ENCODE data around the gene INPP4B. TPM values are rescaled to one million over a fixed set of nuclear protein-coding genes. Genes with fewer than 3 reads are reported as not detected.

The INPP4B gene
- total RNA-seq, 1 donor from 2014 or later, result 3.4 TPM

GRCh38 chr4:142708231-142708630 lies 137.9 kb downstream of the INPP4B start:
- no peak overlapping the region for H3K27ac Mint-ChIP-seq
- TF ChIP-seq CTCF (IDR thresholded peaks at IDR 0.05; ENCODE audit: unreplicated experiment), result no peak
- H3K27me3 Mint-ChIP-seq, result no peaks in the 10 kb centered on the region
- DNase-seq (ENCODE audit: low spot score, unreplicated experiment), result no peak
- H3K9me3 Mint-ChIP-seq (ENCODE audit: low read depth), result peaks cover 6% of the 10 kb centered on the region
- no peak overlapping the region for H3K4me3 Mint-ChIP-seq (ENCODE audit: low read depth)
- H3K36me3 Mint-ChIP-seq (ENCODE audit: insufficient read depth), result no peaks in the 10 kb centered on the region
- H3K4me1 Mint-ChIP-seq (ENCODE audit: low read depth), result peaks cover 2% of the 10 kb centered on the region

GRCh38 chr4:142707401-142707800 lies 138.7 kb downstream of the INPP4B start:
- no peaks in the 10 kb centered on the region for H3K4me1 Mint-ChIP-seq (ENCODE audit: low read depth)
- no peak overlapping the region for H3K4me3 Mint-ChIP-seq (ENCODE audit: low read depth)
- DNase-seq (ENCODE audit: low spot score, unreplicated experiment), result no peak
- H3K9me3 Mint-ChIP-seq (ENCODE audit: low read depth), result peaks cover 2% of the 10 kb centered on the region
- H3K27ac Mint-ChIP-seq, result no peak overlapping the region
- H3K27me3 Mint-ChIP-seq, result no peaks in the 10 kb centered on the region
- no peaks in the 10 kb centered on the region for H3K36me3 Mint-ChIP-seq (ENCODE audit: insufficient read depth)
- TF ChIP-seq CTCF (IDR thresholded peaks at IDR 0.05; ENCODE audit: unreplicated experiment), result no peak

GRCh38 chr4:142706381-142706780 lies 139.7 kb downstream of the INPP4B start:
- H3K9me3 Mint-ChIP-seq (ENCODE audit: low read depth), result no peaks in the 10 kb centered on the region
- H3K27ac Mint-ChIP-seq, result no peak overlapping the region
- H3K4me1 Mint-ChIP-seq (ENCODE audit: low read depth), result no peaks in the 10 kb centered on the region
- no peak for DNase-seq (ENCODE audit: low spot score, unreplicated experiment)
- no peaks in the 10 kb centered on the region for H3K27me3 Mint-ChIP-seq
- no peaks in the 10 kb centered on the region for H3K36me3 Mint-ChIP-seq (ENCODE audit: insufficient read depth)
- no peak overlapping the region for H3K4me3 Mint-ChIP-seq (ENCODE audit: low read depth)
- no peak for TF ChIP-seq CTCF (IDR thresholded peaks at IDR 0.05; ENCODE audit: unreplicated experiment)

GRCh38 chr4:142705820-142706219 lies 140.3 kb downstream of the INPP4B start:
- TF ChIP-seq CTCF (IDR thresholded peaks at IDR 0.05; ENCODE audit: unreplicated experiment), result no peak
- Mint-ChIP-seq H3K9me3 (ENCODE audit: low read depth) (no peaks in the 10 kb centered on the region), H3K27me3 (no peaks in the 10 kb centered on the region), H3K36me3 (ENCODE audit: insufficient read depth) (no peaks in the 10 kb centered on the region), H3K27ac (no peak overlapping the region), H3K4me1 (ENCODE audit: low read depth) (no peaks in the 10 kb centered on the region), H3K4me3 (ENCODE audit: low read depth) (no peak overlapping the region)
- no peak for DNase-seq (ENCODE audit: low spot score, unreplicated experiment)

- Mint-ChIP-seq H3K4me1 (ENCODE audit: low read depth) (no peaks in the 10 kb centered on the region), H3K36me3 (ENCODE audit: insufficient read depth) (no peaks in the 10 kb centered on the region), H3K4me3 (ENCODE audit: low read depth) (no peak overlapping the region), H3K27ac (no peak overlapping the region), H3K27me3 (no peaks in the 10 kb centered on the region), H3K9me3 (ENCODE audit: low read depth) (no peaks in the 10 kb centered on the region)
- no peak for DNase-seq (ENCODE audit: low spot score, unreplicated experiment)
- no peak for TF ChIP-seq CTCF (IDR thresholded peaks at IDR 0.05; ENCODE audit: unreplicated experiment)
Measured at GRCh38 chr4:142703694-142704309, 142.3 kb downstream of the INPP4B start.

Data from progenitor cell of endocrine pancreas (in vitro differentiated cells).